ENCODE data around the gene SLC29A3. TPM values are rescaled to one million over a fixed set of nuclear protein-coding genes. Genes with fewer than 3 reads are reported as not detected.
"Not testable (repeated sequence)": the region's sequence is repeated elsewhere in the genome, so short reads cannot be mapped to it uniquely, and the experiment has no call there.

The SLC29A3 gene
- 5.6 TPM for polyA plus RNA-seq (2013, experiment 1 of 2; ENCODE audit: insufficient read length)
- polyA plus RNA-seq (2013, experiment 2 of 2; ENCODE audit: insufficient read length), result 4.9 TPM

- peak; percentile 86 for DNase-seq
Observed at GRCh38 chr10:71319042-71319799, at the start of gene SLC29A3. Gene SLC29A3 (plus strand): TSS chr10:71319259. CDS start chr10:71319310, 51 bp downstream.

DNA sequence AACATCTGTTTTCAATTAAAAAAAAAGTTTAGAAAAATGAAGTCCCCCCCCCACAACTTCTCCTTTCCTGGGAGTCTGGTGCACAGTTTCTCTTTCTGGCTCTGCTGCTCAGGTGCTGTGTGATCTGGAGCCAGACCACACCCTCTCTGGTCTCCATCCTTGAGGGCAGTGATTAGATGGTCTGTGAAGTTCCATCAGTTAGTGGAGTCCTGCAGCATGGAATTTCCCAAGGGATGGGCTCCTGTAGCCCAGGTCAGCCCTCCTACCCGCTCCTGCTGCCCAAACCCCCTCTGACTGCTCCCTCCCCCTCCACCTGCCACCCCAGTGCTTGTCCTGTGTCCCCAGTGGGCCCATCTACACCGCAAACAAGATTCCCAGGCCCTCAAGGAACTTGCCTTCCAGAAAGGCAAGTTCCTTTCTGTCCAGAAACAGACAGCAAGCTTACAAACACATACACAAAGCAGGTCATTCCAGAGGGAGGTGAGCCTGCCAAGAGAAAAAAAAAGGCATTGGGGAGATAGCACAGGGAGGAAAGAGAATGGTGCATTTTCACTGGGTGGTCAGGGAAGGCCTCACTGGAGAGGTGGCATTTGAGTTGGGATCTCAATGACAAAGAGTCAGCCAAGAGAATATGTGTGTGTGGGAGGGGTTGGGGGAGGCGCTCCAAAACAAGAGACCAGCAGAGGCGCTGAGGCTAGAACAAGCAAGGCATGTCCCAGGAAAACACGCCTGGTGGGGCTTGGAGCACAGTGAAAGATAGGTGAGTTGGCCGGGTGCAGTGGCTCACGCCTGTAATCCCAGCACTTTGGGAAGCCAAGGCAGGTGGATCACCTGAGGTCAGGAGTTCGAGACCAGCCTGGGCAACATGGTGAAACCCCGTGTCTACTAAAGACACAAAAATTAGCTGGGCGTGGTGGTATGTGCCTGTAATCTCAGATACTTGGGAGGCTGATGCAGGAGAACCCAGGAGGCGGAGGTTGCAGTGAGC lies 49.5 kb upstream of the SLC29A3 start:
- no peak for DNase-seq

- peak; percentile 81 for DNase-seq
Observed at GRCh38 chr10:71270301-71271220, 48.5 kb upstream of the SLC29A3 start.

GRCh38 chr10:71271662-71272055 lies 47.4 kb upstream of the SLC29A3 start:
- DNase-seq, result no peak

- DNase-seq, result peak; percentile 79
Observed at GRCh38 chr10:71272056-71272771, 46.8 kb upstream of the SLC29A3 start.

DNA sequence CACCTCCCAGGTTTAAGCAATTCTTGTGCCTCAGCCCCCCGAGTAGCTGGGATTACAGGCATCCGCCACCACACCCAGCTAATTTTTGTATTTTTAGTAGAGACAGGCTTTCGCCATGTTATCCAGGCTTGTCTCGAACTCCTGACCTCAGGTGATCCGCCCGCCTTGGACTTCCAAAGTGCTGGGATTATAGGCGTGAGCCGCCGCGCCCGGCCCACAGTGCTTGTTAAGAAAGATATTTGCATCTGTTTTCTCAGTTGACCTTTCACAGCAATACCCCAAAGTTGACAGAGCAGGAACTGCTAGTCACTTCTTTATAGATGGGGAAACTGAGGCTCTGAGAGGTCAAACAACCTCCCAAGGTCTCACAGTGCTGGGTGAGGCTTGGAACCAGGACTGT lies 46.1 kb upstream of the SLC29A3 start:
- DNase-seq, result not testable (repeated sequence)

- DNase-seq, result no peak
Observed at GRCh38 chr10:71273506-71273905, 45.6 kb upstream of the SLC29A3 start.

GRCh38 chr10:71274901-71275796 lies 43.9 kb upstream of the SLC29A3 start:
- no peak for DNase-seq

- no peak for DNase-seq
Observed at GRCh38 chr10:71276873-71277272, 42.2 kb upstream of the SLC29A3 start.

- no peak for DNase-seq
Observed at GRCh38 chr10:71277914-71278665, 41.0 kb upstream of the SLC29A3 start.

GRCh38 chr10:71278691-71279588 lies 40.1 kb upstream of the SLC29A3 start:
- DNase-seq, result no peak

GRCh38 chr10:71279590-71280170 lies 39.4 kb upstream of the SLC29A3 start:
- no peak for DNase-seq

- no peak for DNase-seq
Observed at GRCh38 chr10:71280216-71280615, 38.8 kb upstream of the SLC29A3 start.

DNA sequence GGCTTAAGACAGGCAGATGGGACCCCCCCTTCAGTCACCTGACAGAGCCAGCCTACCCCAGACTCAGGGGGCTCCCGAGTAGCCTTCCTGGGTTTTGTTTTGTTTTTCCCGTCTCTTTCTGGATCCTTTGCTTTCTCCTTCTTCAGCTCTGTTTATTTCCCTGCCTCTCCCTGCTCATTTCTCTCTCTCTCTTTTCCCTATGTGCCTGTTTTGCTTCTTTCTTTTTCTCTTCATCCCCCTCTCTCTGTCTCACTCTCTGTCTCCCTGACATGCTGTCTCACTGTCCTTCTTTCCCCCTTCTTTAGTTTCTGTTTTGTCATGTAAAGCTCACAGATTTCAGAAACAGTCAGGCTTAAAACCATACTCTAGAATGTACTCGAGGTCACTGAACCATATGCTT lies 38.2 kb upstream of the SLC29A3 start:
- no peak for DNase-seq

- no peak for DNase-seq
Observed at GRCh38 chr10:71281646-71282322, 37.3 kb upstream of the SLC29A3 start.

DNA sequence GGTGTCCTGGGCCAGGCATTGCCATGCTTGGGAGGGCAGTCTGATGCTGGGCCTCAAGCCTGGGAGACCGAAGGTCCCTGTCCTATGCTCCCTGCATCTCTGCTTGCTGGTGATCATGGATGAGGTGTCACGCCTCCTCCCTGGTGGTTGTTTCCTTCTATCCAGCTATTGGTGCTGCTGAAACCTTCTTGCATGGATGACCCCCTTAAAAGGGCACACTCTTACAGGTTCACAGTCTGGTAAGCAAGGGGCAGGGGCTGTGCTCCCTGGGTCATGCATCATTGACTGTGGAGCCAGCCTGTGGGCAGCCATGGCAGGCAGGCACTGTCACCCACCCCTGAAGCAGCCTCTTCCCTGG lies 36.8 kb upstream of the SLC29A3 start:
- DNase-seq, result no peak

DNA sequence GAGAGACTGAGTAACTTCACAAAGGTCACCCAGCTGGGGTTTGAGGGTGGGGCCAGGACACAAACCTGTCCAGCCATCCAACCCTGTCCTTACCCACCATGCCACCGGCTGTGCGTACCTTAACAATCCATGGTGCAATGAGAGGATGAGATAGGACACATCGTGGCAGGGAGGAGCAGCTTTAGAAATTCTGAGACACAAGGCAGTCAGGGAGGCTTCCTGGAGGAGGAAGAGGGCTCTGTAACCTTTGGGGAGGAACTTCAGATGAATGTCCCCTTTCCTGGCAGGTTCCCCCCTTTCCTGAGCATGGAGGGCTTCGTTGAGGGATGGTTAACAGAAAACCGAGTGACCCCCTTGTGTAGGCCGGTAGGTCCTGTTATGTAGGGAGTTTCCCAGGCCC lies 35.6 kb upstream of the SLC29A3 start:
- DNase-seq, result no peak

DNA sequence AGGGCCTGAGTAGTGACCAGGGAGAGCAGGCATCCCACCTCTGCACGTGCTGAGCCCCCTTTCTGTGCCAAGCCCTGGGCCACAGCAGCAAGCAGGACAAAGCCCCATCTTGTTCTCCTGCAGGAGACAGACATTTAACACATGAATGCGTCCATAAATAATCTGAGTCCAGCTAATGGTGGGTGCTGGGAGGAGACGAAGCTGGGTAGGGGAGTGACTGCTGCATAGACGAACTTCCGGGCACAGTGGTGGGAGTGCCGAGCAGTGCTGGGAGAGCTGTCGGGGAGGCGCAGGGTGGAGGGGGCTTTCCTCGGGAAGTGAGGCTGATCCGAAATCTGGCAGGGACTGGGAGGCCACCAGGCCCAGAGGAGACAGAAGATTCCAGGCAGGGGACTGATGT lies 35.2 kb upstream of the SLC29A3 start:
- no peak for DNase-seq

Measured in fibroblast of skin of scalp (primary cell).